ENCODE measurements around the gene JAM3.
"Not testable (repeated sequence)": the region's sequence is repeated elsewhere in the genome, so short reads cannot be mapped to it uniquely, and the experiment has no call there.

The JAM3 gene

DNA sequence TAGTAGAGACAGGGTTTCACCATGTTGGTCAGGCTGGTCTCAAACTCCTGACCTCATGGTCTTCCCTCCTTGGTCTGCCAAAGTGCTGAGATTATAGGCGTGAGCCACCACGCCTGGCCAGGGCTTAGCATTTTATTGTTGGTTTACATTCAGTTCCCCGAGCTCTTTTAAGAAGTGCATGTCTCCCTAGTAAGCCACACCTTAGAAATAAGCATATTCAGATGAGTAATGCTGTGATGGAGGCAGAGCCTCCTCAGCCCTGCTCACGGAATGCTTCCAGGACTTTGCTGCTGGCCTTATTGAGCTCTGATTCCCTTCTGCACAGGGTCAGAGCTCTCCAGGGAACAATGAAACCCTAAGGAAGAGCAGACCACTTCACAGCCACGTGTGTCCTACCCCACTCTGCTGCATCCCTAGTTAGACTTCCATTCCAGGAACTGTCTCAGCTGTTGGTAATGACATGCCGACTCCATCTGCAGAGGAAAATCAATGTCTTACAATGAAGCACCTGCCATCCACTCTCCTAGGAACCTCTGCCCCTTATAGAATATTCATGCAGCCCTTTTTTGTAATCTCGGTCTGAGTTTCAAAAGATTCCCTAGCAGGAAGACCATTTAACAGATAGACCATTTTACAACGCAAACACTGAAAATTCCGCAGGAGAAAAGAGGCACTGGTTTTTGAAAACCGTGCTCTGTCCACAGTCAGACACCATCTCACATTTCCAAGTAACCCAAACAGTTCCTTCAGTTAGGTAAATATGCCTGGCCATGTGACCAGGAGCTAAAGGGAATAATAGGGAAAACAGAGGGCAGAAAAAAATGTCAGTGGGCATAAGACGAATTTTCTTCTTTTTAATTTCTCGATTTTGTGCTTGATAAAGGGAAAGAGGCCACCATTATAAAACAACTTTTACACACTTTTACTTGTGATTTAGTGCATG lies 1.7 kb upstream of the JAM3 start:
- Histone ChIP-seq H3K27me3 (ENCODE audit: control insufficient read depth in 1 of 2, insufficient read depth in 2 of 2, low read length in 2 of 2) (no peaks in the 10 kb centered on the region), H3K4me3 (ENCODE audit: low read depth in 1 of 2, low read length in 2 of 2) (no peak overlapping the region)

DNA sequence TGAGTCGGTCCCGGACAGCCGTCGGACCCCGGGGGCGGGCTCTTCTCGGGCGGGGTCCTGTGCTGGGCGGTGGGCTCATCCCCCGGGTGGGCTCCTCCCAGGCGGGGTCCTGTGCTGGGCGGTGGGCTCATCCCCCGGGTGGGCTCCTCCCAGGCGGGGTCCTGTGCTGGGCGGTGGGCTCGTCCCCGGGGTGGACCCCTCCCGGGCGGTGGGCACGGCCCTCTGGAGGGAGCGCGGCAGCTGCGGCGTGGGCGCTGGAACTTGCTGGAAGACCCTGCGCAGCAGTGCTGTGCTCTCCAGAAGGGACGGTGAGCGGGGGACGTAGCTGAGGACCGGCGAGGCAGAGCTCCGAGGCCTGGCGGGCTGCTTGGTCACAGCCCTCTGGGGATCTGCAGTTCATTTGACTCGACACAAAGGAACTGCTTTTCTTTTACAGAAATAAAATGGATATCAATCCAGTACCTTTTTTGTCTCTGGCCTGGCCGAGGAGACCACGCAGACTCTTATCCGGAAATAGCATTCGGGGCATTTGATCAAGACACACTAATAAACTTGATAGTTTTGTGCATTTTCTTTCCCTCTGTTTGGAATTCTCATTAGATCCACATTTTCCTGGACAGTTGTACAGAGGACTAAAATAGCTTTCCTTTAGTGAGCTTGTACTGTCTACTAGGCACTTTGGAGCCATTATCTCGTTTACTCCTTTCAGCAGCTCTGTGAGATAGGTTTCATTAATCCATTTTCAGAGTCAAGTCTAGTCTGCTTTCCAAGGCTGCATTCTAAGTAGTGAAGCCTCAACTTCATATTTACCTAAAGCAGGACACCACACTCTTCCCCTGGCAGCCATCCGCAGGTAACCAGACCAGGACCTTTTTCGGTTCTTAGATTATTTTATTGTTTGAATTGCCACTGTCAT lies 812 bp downstream of the JAM3 start:
- Histone ChIP-seq H3K9ac (ENCODE audit: low read length) (peak overlapping the region; percentile 29), H3K9me3 (ENCODE audit: low read length) (no peaks in the 10 kb centered on the region), H3K27me3 (ENCODE audit: control insufficient read depth in 1 of 2, insufficient read depth in 2 of 2, low read length in 2 of 2) (no peaks in the 10 kb centered on the region), H3K4me1 (ENCODE audit: insufficient read depth, low read length) (peaks cover 9% of the 10 kb centered on the region), H3K4me3 (ENCODE audit: low read depth in 1 of 2, low read length in 2 of 2) (peak overlapping the region; percentile 64 to 93), H3K36me3 (ENCODE audit: insufficient read depth, low read length) (no peaks in the 10 kb centered on the region), H3K27ac (ENCODE audit: low read depth, low read length) (peak overlapping the region; percentile 88)

More for the DNA sequence above, 1.7 kb upstream of the JAM3 start:
- Histone ChIP-seq H3K9me3 (ENCODE audit: low read length) (no peaks in the 10 kb centered on the region), H3K9ac (ENCODE audit: low read length) (no peak overlapping the region), H3K36me3 (ENCODE audit: insufficient read depth, low read length) (no peaks in the 10 kb centered on the region), H3K4me1 (ENCODE audit: insufficient read depth, low read length) (peaks cover 9% of the 10 kb centered on the region), H3K27ac (ENCODE audit: low read depth, low read length) (no peak overlapping the region)

DNA sequence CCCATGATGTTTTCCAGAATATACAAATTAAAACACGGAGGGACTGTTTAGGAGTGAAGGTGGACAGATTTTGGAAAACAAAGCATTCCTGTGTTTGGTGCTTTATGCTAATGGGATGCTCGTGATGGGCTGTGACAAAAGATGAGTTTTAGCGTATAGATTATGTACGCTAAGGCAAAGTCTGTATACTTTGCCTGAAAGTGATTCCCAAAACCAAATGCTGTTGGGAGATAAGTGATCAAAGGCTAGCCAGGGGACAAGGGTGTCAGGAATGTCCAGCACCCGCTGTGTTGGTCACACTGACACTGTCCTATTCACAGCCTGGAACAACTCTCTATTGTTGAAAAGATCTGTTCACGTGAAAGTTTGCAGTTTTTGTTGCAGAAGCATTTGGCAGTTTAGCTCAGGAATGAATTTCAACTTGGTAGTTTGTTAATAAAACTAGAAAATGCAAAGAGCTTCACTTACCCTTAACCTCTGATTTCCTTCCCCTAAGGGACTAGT lies 1.5 kb downstream of the JAM3 start:
- Histone ChIP-seq H3K4me1 (ENCODE audit: insufficient read depth, low read length) (peaks cover 9% of the 10 kb centered on the region), H3K9me3 (ENCODE audit: low read length) (no peaks in the 10 kb centered on the region), H3K4me3 (ENCODE audit: low read depth in 1 of 2, low read length in 2 of 2) (no peak overlapping the region), H3K27ac (ENCODE audit: low read depth, low read length) (peak overlapping the region; percentile 88), H3K9ac (ENCODE audit: low read length) (no peak overlapping the region), H3K36me3 (ENCODE audit: insufficient read depth, low read length) (no peaks in the 10 kb centered on the region), H3K27me3 (ENCODE audit: control insufficient read depth in 1 of 2, insufficient read depth in 2 of 2, low read length in 2 of 2) (no peaks in the 10 kb centered on the region)

DNA sequence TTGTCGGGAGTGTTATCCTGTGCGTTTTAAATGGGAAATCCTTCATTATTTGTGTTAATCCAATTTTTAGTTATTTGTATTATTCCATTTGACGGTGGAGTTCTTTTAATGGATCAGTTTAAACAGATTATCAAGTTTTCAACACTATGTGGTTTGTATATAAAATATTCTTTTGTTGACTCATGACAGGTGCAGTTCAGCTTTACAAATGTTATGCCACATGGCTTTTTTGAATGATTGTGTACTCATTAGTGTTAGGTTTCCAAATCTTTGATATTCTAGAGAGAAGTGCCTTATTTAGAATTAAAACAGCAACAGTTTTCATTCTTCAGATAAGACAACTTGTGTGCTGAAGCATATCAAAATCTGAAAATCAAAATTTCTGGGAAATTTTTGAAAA lies 2.4 kb downstream of the JAM3 start:
- Histone ChIP-seq H3K4me3 (ENCODE audit: low read depth in 1 of 2, low read length in 2 of 2) (no peak overlapping the region), H3K4me1 (ENCODE audit: insufficient read depth, low read length) (peaks cover 9% of the 10 kb centered on the region), H3K36me3 (ENCODE audit: insufficient read depth, low read length) (no peaks in the 10 kb centered on the region), H3K27me3 (ENCODE audit: control insufficient read depth in 1 of 2, insufficient read depth in 2 of 2, low read length in 2 of 2) (no peaks in the 10 kb centered on the region), H3K27ac (ENCODE audit: low read depth, low read length) (no peak overlapping the region), H3K9me3 (ENCODE audit: low read length) (no peaks in the 10 kb centered on the region), H3K9ac (ENCODE audit: low read length) (no peak overlapping the region)

DNA sequence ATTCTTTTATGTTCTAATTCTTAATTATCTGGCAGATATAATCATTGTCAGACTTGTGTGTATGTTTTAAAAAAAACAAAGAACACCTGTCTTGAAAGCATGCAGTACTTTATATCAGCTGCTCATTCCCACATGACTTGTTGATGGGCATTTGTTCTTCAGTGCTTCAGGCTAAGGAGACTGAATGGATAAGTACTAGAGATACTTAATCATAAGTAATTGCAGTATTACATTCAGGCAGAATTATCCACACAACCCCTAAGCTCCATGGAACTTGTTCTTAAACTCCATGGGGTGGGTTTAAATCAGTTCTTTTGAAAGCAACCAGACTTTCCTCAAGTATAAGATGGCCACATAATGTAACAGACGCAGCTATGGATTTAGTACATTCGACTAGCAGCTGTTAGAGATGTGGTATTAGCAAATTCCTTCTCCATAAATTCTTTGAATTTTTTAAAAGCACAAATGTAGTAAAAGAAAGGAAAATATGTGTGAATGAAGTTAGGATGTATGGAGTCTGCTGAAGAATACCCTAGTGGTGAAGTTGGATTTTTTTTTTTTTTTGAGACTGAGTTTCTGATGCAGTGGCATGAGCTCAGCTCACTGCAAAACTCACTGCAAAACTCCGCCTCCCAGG lies 3.0 kb downstream of the JAM3 start:
- H3K4me1 ChIP-seq (ENCODE audit: insufficient read depth, low read length) = peaks cover 9% of the 10 kb centered on the region
- no peak overlapping the region for H3K4me3 ChIP-seq (ENCODE audit: low read depth in 1 of 2, low read length in 2 of 2)
- no peak overlapping the region for H3K9ac ChIP-seq (ENCODE audit: low read length)
- H3K36me3 ChIP-seq (ENCODE audit: insufficient read depth, low read length) = no peaks in the 10 kb centered on the region
- no peaks in the 10 kb centered on the region for H3K27me3 ChIP-seq (ENCODE audit: control insufficient read depth in 1 of 2, insufficient read depth in 2 of 2, low read length in 2 of 2)
- no peak overlapping the region for H3K27ac ChIP-seq (ENCODE audit: low read depth, low read length)
- no peaks in the 10 kb centered on the region for H3K9me3 ChIP-seq (ENCODE audit: low read length)

DNA sequence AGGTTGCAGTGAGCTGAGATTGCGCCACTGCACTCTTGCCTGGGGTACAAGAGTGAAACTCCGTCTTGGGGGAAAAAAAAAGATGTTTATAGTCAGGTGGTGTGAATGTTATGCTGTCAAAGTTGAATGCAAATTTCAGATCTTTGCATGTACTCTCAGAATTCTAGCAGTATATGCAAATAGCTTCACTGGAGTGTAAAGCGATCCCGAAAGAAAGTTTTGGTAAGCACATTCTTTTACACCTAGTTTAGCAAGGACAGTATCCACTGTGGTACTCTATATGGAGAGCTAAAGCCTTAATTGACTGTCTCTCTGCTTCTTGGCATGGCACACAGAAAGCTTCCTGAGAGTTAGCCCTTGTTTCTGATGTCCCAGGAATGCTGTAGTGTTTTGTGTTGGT lies 4.0 kb downstream of the JAM3 start:
- Histone ChIP-seq H3K27me3 (ENCODE audit: control insufficient read depth in 1 of 2, insufficient read depth in 2 of 2, low read length in 2 of 2) (no peaks in the 10 kb centered on the region), H3K36me3 (ENCODE audit: insufficient read depth, low read length) (no peaks in the 10 kb centered on the region), H3K4me3 (ENCODE audit: low read depth in 1 of 2, low read length in 2 of 2) (no peak overlapping the region), H3K9me3 (ENCODE audit: low read length) (no peaks in the 10 kb centered on the region), H3K4me1 (ENCODE audit: insufficient read depth, low read length) (peaks cover 9% of the 10 kb centered on the region), H3K27ac (ENCODE audit: low read depth, low read length) (no peak overlapping the region), H3K9ac (ENCODE audit: low read length) (no peak overlapping the region)

DNA sequence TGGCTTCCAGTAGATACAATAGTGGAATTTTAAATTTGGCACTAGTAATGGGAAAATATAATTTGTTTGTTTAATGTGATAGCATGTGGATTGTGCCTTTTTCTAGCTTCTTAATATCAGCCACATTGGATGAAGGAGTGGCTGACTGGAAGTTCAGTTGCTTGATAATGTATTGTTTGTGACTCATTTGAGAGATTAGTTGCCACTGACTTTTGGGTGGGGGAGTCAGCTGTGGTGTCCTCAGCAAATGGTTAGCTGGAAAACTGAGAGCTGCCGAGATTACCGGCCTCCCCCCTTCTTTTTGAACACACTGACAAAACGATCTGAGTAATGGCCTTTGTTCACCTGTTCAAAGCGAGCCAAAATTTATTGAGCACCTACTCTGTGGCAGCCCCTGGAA lies 5.5 kb downstream of the JAM3 start:
- Histone ChIP-seq H3K36me3 (ENCODE audit: insufficient read depth, low read length) (no peaks in the 10 kb centered on the region), H3K4me1 (ENCODE audit: insufficient read depth, low read length) (peaks cover 14% of the 10 kb centered on the region), H3K4me3 (ENCODE audit: low read depth in 1 of 2, low read length in 2 of 2) (no peak overlapping the region), H3K27ac (ENCODE audit: low read depth, low read length) (no peak overlapping the region), H3K9ac (ENCODE audit: low read length) (no peak overlapping the region), H3K9me3 (ENCODE audit: low read length) (no peaks in the 10 kb centered on the region), H3K27me3 (ENCODE audit: control insufficient read depth in 1 of 2, insufficient read depth in 2 of 2, low read length in 2 of 2) (no peaks in the 10 kb centered on the region)

DNA sequence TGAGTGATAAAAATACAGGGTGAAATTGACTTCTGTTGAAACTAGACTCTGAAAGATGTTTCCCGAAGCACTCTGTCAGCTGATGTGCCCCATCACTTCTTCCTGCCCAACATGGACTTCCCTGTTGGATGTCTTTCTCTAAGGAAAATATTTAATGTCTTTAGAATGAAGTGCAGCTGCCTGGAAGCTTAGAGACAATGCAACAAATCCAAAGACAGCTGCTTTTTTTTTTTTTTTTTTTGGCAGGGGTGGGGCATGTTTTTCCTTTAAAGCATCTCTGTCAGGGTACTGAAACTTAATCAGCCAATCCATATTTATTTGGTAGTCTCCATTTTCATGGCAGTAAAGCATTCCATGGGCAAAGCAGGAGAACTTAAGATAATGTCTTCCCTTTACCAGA lies 5.9 kb downstream of the JAM3 start:
- H3K27ac ChIP-seq (ENCODE audit: low read depth, low read length) = no peak overlapping the region
- H3K36me3 ChIP-seq (ENCODE audit: insufficient read depth, low read length) = no peaks in the 10 kb centered on the region
- peaks cover 13% of the 10 kb centered on the region for H3K4me1 ChIP-seq (ENCODE audit: insufficient read depth, low read length)
- no peak overlapping the region for H3K9ac ChIP-seq (ENCODE audit: low read length)
- H3K27me3 ChIP-seq (ENCODE audit: control insufficient read depth in 1 of 2, insufficient read depth in 2 of 2, low read length in 2 of 2) = no peaks in the 10 kb centered on the region
- no peak overlapping the region for H3K4me3 ChIP-seq (ENCODE audit: low read depth in 1 of 2, low read length in 2 of 2)
- no peaks in the 10 kb centered on the region for H3K9me3 ChIP-seq (ENCODE audit: low read length)

DNA sequence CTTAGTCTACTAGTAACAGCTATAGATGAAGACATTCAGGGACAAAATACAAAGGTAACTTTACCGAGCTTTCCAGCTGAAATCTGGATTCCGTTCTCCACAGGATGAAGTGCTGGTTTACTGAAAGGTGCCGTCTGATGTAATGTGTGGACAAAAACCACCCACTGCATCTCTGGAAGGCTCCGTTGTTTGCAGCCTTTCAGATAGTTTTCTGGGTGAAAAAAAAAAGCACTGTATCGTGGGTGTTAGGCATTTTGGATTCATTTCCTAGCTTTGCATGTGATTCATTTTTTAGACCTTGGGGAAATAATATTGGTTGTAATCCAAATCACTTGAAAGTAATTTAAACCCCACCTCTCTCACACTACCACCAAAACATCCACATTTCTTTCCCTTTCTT lies 10.4 kb downstream of the JAM3 start:
- no peaks in the 10 kb centered on the region for H3K9me3 ChIP-seq (ENCODE audit: low read length)
- no peak overlapping the region for H3K4me3 ChIP-seq (ENCODE audit: low read depth in 1 of 2, low read length in 2 of 2)
- no peak overlapping the region for H3K9ac ChIP-seq (ENCODE audit: low read length)
- H3K36me3 ChIP-seq (ENCODE audit: insufficient read depth, low read length) = no peaks in the 10 kb centered on the region
- no peak overlapping the region for H3K27ac ChIP-seq (ENCODE audit: low read depth, low read length)
- H3K4me1 ChIP-seq (ENCODE audit: insufficient read depth, low read length) = peaks cover 5% of the 10 kb centered on the region
- H3K27me3 ChIP-seq (ENCODE audit: control insufficient read depth in 1 of 2, insufficient read depth in 2 of 2, low read length in 2 of 2) = no peaks in the 10 kb centered on the region

DNA sequence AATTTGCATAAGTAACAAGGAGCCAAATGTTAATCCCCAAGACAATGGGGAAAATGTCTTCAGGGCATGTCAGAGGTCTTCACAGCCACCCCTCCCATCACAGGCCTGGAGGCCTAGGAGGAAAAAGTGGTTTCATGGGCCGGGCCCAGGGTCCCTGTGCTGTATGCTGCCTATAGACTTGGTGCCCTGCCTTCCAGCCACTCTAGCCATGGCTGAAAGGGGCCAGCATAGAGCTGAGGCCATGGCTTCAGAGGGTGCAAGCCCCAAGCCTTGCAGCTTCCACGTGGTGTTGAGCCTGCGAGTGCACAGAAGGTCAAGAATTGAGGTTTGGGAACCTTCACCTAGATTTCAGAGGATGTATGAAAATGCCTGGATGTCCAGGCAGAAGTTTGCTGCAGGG lies 12.4 kb downstream of the JAM3 start:
- not testable (repeated sequence) for H3K9me3 ChIP-seq (ENCODE audit: low read length); H3K4me1 ChIP-seq (ENCODE audit: insufficient read depth, low read length); H3K27ac ChIP-seq (ENCODE audit: low read depth, low read length); H3K36me3 ChIP-seq (ENCODE audit: insufficient read depth, low read length); H3K27me3 ChIP-seq (ENCODE audit: control insufficient read depth in 1 of 2, insufficient read depth in 2 of 2, low read length in 2 of 2); H3K9ac ChIP-seq (ENCODE audit: low read length); H3K4me3 ChIP-seq (ENCODE audit: low read depth in 1 of 2, low read length in 2 of 2)

DNA sequence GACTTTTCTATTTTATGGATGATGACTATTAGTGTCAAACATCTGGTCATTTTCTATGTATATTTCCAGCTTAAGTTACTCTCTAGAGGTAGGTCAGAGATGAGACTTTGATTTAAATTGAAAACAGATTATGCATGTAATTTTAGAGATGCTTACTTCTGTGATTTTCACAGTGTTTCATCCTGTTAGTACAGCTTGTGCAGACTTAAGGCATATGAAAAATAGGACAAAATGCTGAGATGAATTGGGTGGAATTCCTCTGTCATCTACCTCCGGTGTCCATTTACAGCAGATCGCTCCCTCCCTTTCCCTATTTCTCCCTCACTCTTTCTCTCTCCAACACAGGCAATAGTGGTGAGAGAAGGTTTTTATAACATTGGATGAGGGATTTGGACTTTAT lies 14.1 kb downstream of the JAM3 start:
- Histone ChIP-seq H3K9ac (ENCODE audit: low read length) (no peak overlapping the region), H3K4me1 (ENCODE audit: insufficient read depth, low read length) (peaks cover 5% of the 10 kb centered on the region), H3K9me3 (ENCODE audit: low read length) (no peaks in the 10 kb centered on the region), H3K27me3 (ENCODE audit: control insufficient read depth in 1 of 2, insufficient read depth in 2 of 2, low read length in 2 of 2) (no peaks in the 10 kb centered on the region), H3K36me3 (ENCODE audit: insufficient read depth, low read length) (no peaks in the 10 kb centered on the region), H3K27ac (ENCODE audit: low read depth, low read length) (no peak overlapping the region), H3K4me3 (ENCODE audit: low read depth in 1 of 2, low read length in 2 of 2) (no peak overlapping the region)

Measured in muscle layer of colon (tissue), 2 donors.